Measurements from ENCODE around the gene LSAMP. TPM values are rescaled to one million over a fixed set of nuclear protein-coding genes. Genes with fewer than 3 reads are reported as not detected.

LSAMP gene
- total and polyA plus RNA-seq, 2 of the 8 experiments (the other 6 are each of a cell fraction or from before 2014, with no cell fraction given) = 1.8 to 5.7 TPM

- no peaks in the 10 kb centered on the region for H3K79me2 ChIP-seq (ENCODE audit: control insufficient read depth in 1 of 2, insufficient read depth in 2 of 2, low read length in 2 of 2)
- H3K36me3 ChIP-seq (ENCODE audit: control insufficient read depth in 2 of 4, insufficient read depth in 4 of 4, low read length in 3 of 4) = no peaks in the 10 kb centered on the region
- no peak overlapping the region for H2AFZ ChIP-seq (ENCODE audit: low read length)
- H4K5ac ChIP-seq (ENCODE audit: insufficient read length, low read depth, low read length) = no peak overlapping the region
- FAIRE-seq (no peak), DNase-seq (ENCODE audit: low read depth in 1 of 2, low spot score in 2 of 2) (no peak)
- H3K27me3 ChIP-seq (replicated peaks in 1 of 4; ENCODE audit: control insufficient read depth in 3 of 4, extremely low read depth in 1 of 4, insufficient read depth in 3 of 4, low read length in 3 of 4) = no peaks in the 10 kb centered on the region
- H3K4ac ChIP-seq (replicated peaks; ENCODE audit: insufficient read length, low read depth, low read length) = no peak overlapping the region
- H4K20me1 ChIP-seq (replicated peaks in 1 of 2; ENCODE audit: control insufficient read depth in 1 of 2, insufficient read depth in 2 of 2, low read length in 2 of 2) = no peaks in the 10 kb centered on the region
- no peak for TF ChIP-seq SAP30 (IDR thresholded peaks at IDR 0.05; ENCODE audit: insufficient read depth, insufficient replicate concordance, low read length)
- no peak for TF ChIP-seq POLR2A (IDR thresholded peaks at IDR 0.05; ENCODE audit: control extremely low read depth in 1 of 2, low read depth in 2 of 2, low read length in 2 of 2)
- no peak for TF ChIP-seq RXRA (IDR thresholded peaks at IDR 0.05; ENCODE audit: insufficient read depth, low read depth, low read length)
- no peak overlapping the region for H3K9ac ChIP-seq (replicated peaks in 1 of 4; ENCODE audit: extremely low read depth in 1 of 4, low read depth in 3 of 4, low read length in 3 of 4)
- H3K4me3 ChIP-seq (ENCODE audit: extremely low read depth in 1 of 4, insufficient read depth in 2 of 4, low read depth in 3 of 4, low read length in 4 of 4) = no peak overlapping the region
- H2BK20ac ChIP-seq (ENCODE audit: low read length) = no peak overlapping the region
- no peak overlapping the region for H3K4me2 ChIP-seq (ENCODE audit: insufficient read depth in 1 of 2, low read depth in 2 of 2, low read length in 2 of 2)
- H3K4me1 ChIP-seq (replicated peaks in 1 of 4; ENCODE audit: control insufficient read depth in 3 of 4, insufficient read depth in 4 of 4, low read length in 3 of 4) = peaks cover 0 to 6% (median 2%) of the 10 kb centered on the region in 4 experiments; a peak in 4 of 7 replicates
- no peak overlapping the region for H2BK120ac ChIP-seq (replicated peaks; ENCODE audit: low read depth, low read length)
- H3K14ac ChIP-seq (ENCODE audit: insufficient read length) = no peak overlapping the region
- ChIA-PET CTCF (ENCODE audit: partially characterized antibody) (interaction anchor here (0.6 to 7.3 kb wide), 4 partner anchors 7 to 740 kb away, joined by 3 to 45 read pairs (median 3); no protein-coding TSS in a partner anchor), POLR2A (ENCODE audit: partially characterized antibody) (no interaction called here)
- no peak overlapping the region for H2BK12ac ChIP-seq (ENCODE audit: low read depth, low read length)
- H3K23ac ChIP-seq (ENCODE audit: insufficient read length) = no peak overlapping the region
- no peak overlapping the region for H4K8ac ChIP-seq (ENCODE audit: extremely low read depth, insufficient read depth, low read length)
- no peaks in the 10 kb centered on the region; the same call in 1 of the 2 replicates for H3K23me2 ChIP-seq (ENCODE audit: low read depth, low read length)
- H3K56ac ChIP-seq (replicated peaks; ENCODE audit: insufficient read length, low read depth, low read length) = no peak overlapping the region
- no peak overlapping the region for H3K18ac ChIP-seq (ENCODE audit: extremely low read depth, low read length)
- no peak overlapping the region for H3K27ac ChIP-seq (ENCODE audit: low read depth, low read length)
- WGBS, 2 experiments (ENCODE audit: extremely low coverage in 1 of 2, insufficient coverage in 1 of 2, insufficient read length in 1 of 2, insufficient replicate concordance in 2 of 2, low coverage in 1 of 2, low lambda C conversion rate in 2 of 2, missing lambda C conversion rate in 1 of 2) = 92% methylated on average over 1 of the region's 1 CpG; no CpG with 5 or more reads in 1 of the 2 experiments
- no peaks in the 10 kb centered on the region for H3K79me1 ChIP-seq (ENCODE audit: low read depth, low read length)
- no peak overlapping the region for H2AK5ac ChIP-seq (ENCODE audit: low read depth, low read length)
- H2BK15ac ChIP-seq (ENCODE audit: low read length) = no peak overlapping the region
- no peak overlapping the region for H4K91ac ChIP-seq (replicated peaks; ENCODE audit: insufficient read length, low read length)
- no peaks in the 10 kb centered on the region for H3K9me3 ChIP-seq (ENCODE audit: insufficient read depth in 2 of 2, low read depth in 1 of 2, low read length in 1 of 2)
- no peak overlapping the region for H2BK5ac ChIP-seq (ENCODE audit: low read depth, low read length)
Observed at GRCh38 chr3:115915061-115915460, 530.2 kb downstream of the LSAMP start.

All from H1 (cell line).